Sigmoid colon (tissue), 4 donors: ENCODE results near the gene CD52.

Experiments
- EP300 ChIP-seq, 4 donors: sonication (generic); formaldehyde crosslinking; IDR thresholded peaks; one replicate each; pipeline ENCODE4 v1.6.1; 2017; ENCODE audit warnings: antibody characterized with exemption in 4 of 4
- POLR2A ChIP-seq, 2 donors: fragments of 450-650 bp; IDR thresholded peaks; one replicate each; pipeline ENCODE4 v1.6.1; 2016; ENCODE audit warnings: antibody characterized with exemption in 2 of 2, mild to moderate bottlenecking in 2 of 2, moderate library complexity in 2 of 2
- POLR2AphosphoS5 ChIP-seq, 4 donors: sonication (generic); formaldehyde crosslinking; IDR thresholded peaks; one replicate each; pipeline ENCODE4 v1.6.1; 2017; ENCODE audit warnings: antibody characterized with exemption in 4 of 4
- TF ChIP-seq, protein P1 (sequence below), 4 experiments: fragments of 450-650 bp in 3 of 4; fragments of 200-600 bp in 1 of 4; IDR thresholded peaks; one replicate each; pipeline ENCODE4 v1.5.1; 2016 to 2019; ENCODE audit warnings: antibody characterized with exemption in 4 of 4, mild to moderate bottlenecking in 3 of 4, moderate library complexity in 2 of 4

DNA sequence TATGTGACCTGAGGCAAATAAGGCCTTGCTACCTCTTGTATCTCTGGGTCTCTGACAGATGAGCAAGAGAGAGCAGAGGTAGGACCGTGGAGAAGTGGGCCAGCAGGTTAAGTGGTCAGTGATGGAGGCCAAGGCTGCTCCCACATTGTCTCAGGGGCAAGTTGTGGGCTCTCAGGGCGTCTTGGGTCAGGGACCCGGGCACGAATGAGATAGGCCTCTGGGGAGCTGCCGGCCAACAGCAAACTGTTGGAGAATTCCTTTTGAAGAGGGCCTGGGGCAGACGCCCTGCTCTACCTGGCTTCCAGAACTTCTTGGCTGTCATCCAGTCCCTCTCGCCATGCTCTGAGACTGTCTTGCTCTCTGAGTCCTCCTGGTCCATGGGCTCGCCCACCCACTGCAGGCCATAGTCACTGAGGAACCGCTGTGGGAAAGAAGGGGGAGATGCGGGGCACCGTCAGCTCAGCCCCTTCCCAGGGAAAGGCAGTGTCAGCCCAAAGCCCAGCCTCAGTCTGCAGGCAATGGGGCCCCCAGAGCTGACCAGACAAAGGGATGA lies 23.8 kb upstream of the CD52 start:
- TF ChIP-seq, protein P1, sequence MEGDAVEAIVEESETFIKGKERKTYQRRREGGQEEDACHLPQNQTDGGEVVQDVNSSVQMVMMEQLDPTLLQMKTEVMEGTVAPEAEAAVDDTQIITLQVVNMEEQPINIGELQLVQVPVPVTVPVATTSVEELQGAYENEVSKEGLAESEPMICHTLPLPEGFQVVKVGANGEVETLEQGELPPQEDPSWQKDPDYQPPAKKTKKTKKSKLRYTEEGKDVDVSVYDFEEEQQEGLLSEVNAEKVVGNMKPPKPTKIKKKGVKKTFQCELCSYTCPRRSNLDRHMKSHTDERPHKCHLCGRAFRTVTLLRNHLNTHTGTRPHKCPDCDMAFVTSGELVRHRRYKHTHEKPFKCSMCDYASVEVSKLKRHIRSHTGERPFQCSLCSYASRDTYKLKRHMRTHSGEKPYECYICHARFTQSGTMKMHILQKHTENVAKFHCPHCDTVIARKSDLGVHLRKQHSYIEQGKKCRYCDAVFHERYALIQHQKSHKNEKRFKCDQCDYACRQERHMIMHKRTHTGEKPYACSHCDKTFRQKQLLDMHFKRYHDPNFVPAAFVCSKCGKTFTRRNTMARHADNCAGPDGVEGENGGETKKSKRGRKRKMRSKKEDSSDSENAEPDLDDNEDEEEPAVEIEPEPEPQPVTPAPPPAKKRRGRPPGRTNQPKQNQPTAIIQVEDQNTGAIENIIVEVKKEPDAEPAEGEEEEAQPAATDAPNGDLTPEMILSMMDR (IDR thresholded peaks at IDR 0.05): no peak
- TF ChIP-seq POLR2A (IDR thresholded peaks at IDR 0.05): no peak
- no peak for TF ChIP-seq POLR2AphosphoS5 (IDR thresholded peaks at IDR 0.05)
- no peak for TF ChIP-seq EP300 (IDR thresholded peaks at IDR 0.05)
